CD4-positive, alpha-beta T cell treated with Interleukin-2 at 100 ng/mL for 4 hours (primary cell): Measurements from ENCODE around the gene SF1.
A peak's percentile ranks its signal among the peaks of the same experiment; 100 is the strongest.

Source experiments
- DNase-seq: peaks from one replicate; pipeline ENCODE4 v3.0.0-alpha.2; 2020; ENCODE audit warnings: low spot score

The SF1 gene

GRCh38 chr11:64723117-64723906 lies 55.0 kb downstream of the SF1 start, which contains the start of gene NRXN2:
Gene NRXN2, minus strand, starts transcription at chr11:64723197. Its CDS starts 9,498 bp downstream, at chr11:64713699.
- DNase-seq = peak; percentile 85

GRCh38 chr11:64722141-64723065 lies 55.9 kb downstream of the SF1 start:
- no peak for DNase-seq

GRCh38 chr11:64721359-64721699 lies 57.0 kb downstream of the SF1 start:
- DNase-seq = no peak

- no peak for DNase-seq
Observed at GRCh38 chr11:64720640-64721358, 57.5 kb downstream of the SF1 start.

- no peak for DNase-seq
Observed at GRCh38 chr11:64720167-64720566, 58.2 kb downstream of the SF1 start.

- no peak for DNase-seq
Observed at GRCh38 chr11:64719406-64719805, 58.9 kb downstream of the SF1 start.

GRCh38 chr11:64718780-64719124 lies 59.6 kb downstream of the SF1 start:
- no peak for DNase-seq

- DNase-seq = no peak
Observed at GRCh38 chr11:64718084-64718779, 60.1 kb downstream of the SF1 start.

- DNase-seq = no peak
Observed at GRCh38 chr11:64717268-64717578, 61.1 kb downstream of the SF1 start.

- no peak for DNase-seq
Observed at GRCh38 chr11:64716473-64717267, 61.7 kb downstream of the SF1 start.

- no peak for DNase-seq
Observed at GRCh38 chr11:64715756-64716472, 62.4 kb downstream of the SF1 start.

GRCh38 chr11:64715110-64715509 lies 63.2 kb downstream of the SF1 start:
- no peak for DNase-seq

GRCh38 chr11:64714666-64715065 lies 63.7 kb downstream of the SF1 start:
- DNase-seq = no peak
